DOHH2 (cell line): Measurements from ENCODE around the gene EXOSC10.

Source experiments
- H3F3A ChIP-seq: fragments of 200-600 bp; sonication (generic), shearing (Covaris generic); 2 replicates; pipeline ENCODE4 v1.6.0; 2016; ENCODE audit warnings: antibody characterized with exemption, mild to moderate bottlenecking; ENCODE audit not compliant: control insufficient read depth, insufficient read depth
- H3K27ac ChIP-seq: fragments of 200-600 bp; sonication (generic); 2 replicates; pipeline ENCODE4 v1.5.1; 2014; ENCODE audit warnings: low read depth, mild to moderate bottlenecking, low read length, moderate library complexity
- H3K27me3 ChIP-seq: fragments of 200-600 bp; sonication (generic); 2 replicates; pipeline ENCODE4 v1.6.1; 2014; ENCODE audit warnings: mild to moderate bottlenecking, low read length, mixed read lengths; ENCODE audit not compliant: control insufficient read depth
- H3K36me3 ChIP-seq: fragments of 200-600 bp; sonication (generic); 2 replicates; pipeline ENCODE4 v1.6.1; 2014; ENCODE audit warnings: mild to moderate bottlenecking, low read length, moderate library complexity, mixed read lengths; ENCODE audit not compliant: control insufficient read depth
- H3K4me1 ChIP-seq: fragments of 200-600 bp; sonication (generic); 2 replicates; pipeline ENCODE4 v1.6.1; 2014; ENCODE audit warnings: mild to moderate bottlenecking, low read length, mixed read lengths; ENCODE audit not compliant: control insufficient read depth
- H3K4me2 ChIP-seq: fragments of 200-600 bp; sonication (generic); 2 replicates; pipeline ENCODE4 v1.6.0; 2014; ENCODE audit warnings: mild to moderate bottlenecking, low read length, moderate library complexity
- H3K4me3 ChIP-seq: fragments of 200-600 bp; sonication (generic); 2 replicates; pipeline ENCODE4 v1.5.1; 2014; ENCODE audit warnings: mild to moderate bottlenecking, low read length, mixed read lengths
- H3K79me2 ChIP-seq: fragments of 200-600 bp; sonication (generic); 2 replicates; pipeline ENCODE4 v1.6.1; 2014; ENCODE audit warnings: mild to moderate bottlenecking, low read length, mixed read lengths; ENCODE audit not compliant: control insufficient read depth
- H3K9me2 ChIP-seq: fragments of 200-600 bp; sonication (generic); replicated peaks from 2 replicates; pipeline ENCODE4 v1.6.1; 2014; ENCODE audit warnings: mild to moderate bottlenecking, low read length, mixed read lengths; ENCODE audit not compliant: control insufficient read depth
- H3K9me3 ChIP-seq: fragments of 200-600 bp; sonication (generic); 2 replicates; pipeline ENCODE4 v1.6.1; 2014; ENCODE audit warnings: antibody characterized with exemption, low read length, mixed read lengths; ENCODE audit not compliant: control insufficient read depth, insufficient read depth
- H4K20me1 ChIP-seq: fragments of 200-600 bp; sonication (generic); 2 replicates; pipeline ENCODE4 v1.6.0; 2014; ENCODE audit warnings: low read depth, mild to moderate bottlenecking, antibody characterized with exemption, low read length, moderate library complexity; ENCODE audit not compliant: control insufficient read depth, insufficient read depth
- CTCF ChIP-seq: fragments of 200-600 bp; sonication (generic); IDR thresholded peaks from one replicate; pipeline ENCODE4 v1.5.1; 2014; ENCODE audit warnings: antibody characterized with exemption, mild to moderate bottlenecking, low read depth, low read length; ENCODE audit not compliant: poor library complexity, severe bottlenecking
- EZH2phosphoT487 ChIP-seq: fragments of 200-600 bp; sonication (generic); IDR thresholded peaks from 2 replicates; pipeline ENCODE4 v1.6.1; 2017; ENCODE audit warnings: borderline replicate concordance, mild to moderate bottlenecking, antibody characterized with exemption, low read length, moderate library complexity, mixed read lengths

The EXOSC10 gene

GRCh38 chr1:11131816-11132215 is 32.1 kb upstream of the EXOSC10 start:
- Histone ChIP-seq H3K79me2 (no peaks in the 10 kb centered on the region), H3K4me3 (no peak overlapping the region), H4K20me1 (no peaks in the 10 kb centered on the region), H3F3A (no peaks in the 10 kb centered on the region), H3K27me3 (no peaks in the 10 kb centered on the region), H3K4me2 (no peak overlapping the region), H3K36me3 (peaks cover 72% of the 10 kb centered on the region), H3K27ac (no peak overlapping the region), H3K9me3 (no peaks in the 10 kb centered on the region), H3K4me1 (no peaks in the 10 kb centered on the region), H3K9me2 (no peaks in the 10 kb centered on the region)
- TF ChIP-seq EZH2phosphoT487 (no peak), CTCF (no peak)

GRCh38 chr1:11130406-11130805 is 30.7 kb upstream of the EXOSC10 start:
- TF ChIP-seq EZH2phosphoT487 (no peak), CTCF (no peak)
- no peaks in the 10 kb centered on the region for H3K9me2 ChIP-seq
- H3K36me3 ChIP-seq, result peaks cover 78% of the 10 kb centered on the region
- no peaks in the 10 kb centered on the region for H3K4me1 ChIP-seq
- no peak overlapping the region for H3K4me3 ChIP-seq
- no peak overlapping the region for H3K27ac ChIP-seq
- no peaks in the 10 kb centered on the region for H4K20me1 ChIP-seq
- no peaks in the 10 kb centered on the region for H3K27me3 ChIP-seq
- H3F3A ChIP-seq, result no peaks in the 10 kb centered on the region
- no peak overlapping the region for H3K4me2 ChIP-seq
- no peaks in the 10 kb centered on the region for H3K79me2 ChIP-seq
- no peaks in the 10 kb centered on the region for H3K9me3 ChIP-seq

- Histone ChIP-seq H3K79me2 (no peaks in the 10 kb centered on the region), H3K4me1 (no peaks in the 10 kb centered on the region), H3K4me3 (no peak overlapping the region), H3K9me3 (no peaks in the 10 kb centered on the region), H3K9me2 (no peaks in the 10 kb centered on the region), H3K4me2 (no peak overlapping the region), H3F3A (no peaks in the 10 kb centered on the region), H4K20me1 (no peaks in the 10 kb centered on the region), H3K27ac (no peak overlapping the region), H3K36me3 (peaks cover 84% of the 10 kb centered on the region), H3K27me3 (no peaks in the 10 kb centered on the region)
- TF ChIP-seq EZH2phosphoT487, result no peak
- TF ChIP-seq CTCF, result no peak
Measured at GRCh38 chr1:11129649-11130390, 30.2 kb upstream of the EXOSC10 start.
